ENCODE results near the gene DENND5B. TPM values are rescaled to one million over a fixed set of nuclear protein-coding genes. Genes with fewer than 3 reads are reported as not detected.
"Not testable (repeated sequence)": the region's sequence is repeated elsewhere in the genome, so short reads cannot be mapped to it uniquely, and the experiment has no call there.

Gene DENND5B
- total and polyA plus RNA-seq, 7 donors: 4.8 to 24.3 (median 13.6) TPM

- ATAC-seq (no peak), DNase-seq (no peak)
- no peak overlapping the region for H3K4me3 ChIP-seq
- no peak for TF ChIP-seq CTCF (IDR thresholded peaks at IDR 0.05)
- intact Hi-C loops (cut with DNase I): no loop called here
- 48 to 57% (median 55%) methylated on average over 2 of the region's 2 CpGs for WGBS, 3 donors
- peaks cover 25% of the 10 kb centered on the region for H3K4me1 ChIP-seq
- H3K27me3 ChIP-seq (ENCODE audit: insufficient read depth in 3 of 3, low read length in 2 of 3): no peaks in the 10 kb centered on the region
- no peaks in the 10 kb centered on the region for H3K9me3 ChIP-seq
- H3K27ac ChIP-seq: no peak overlapping the region
- H3K36me3 ChIP-seq (ENCODE audit: insufficient read depth in 1 of 2, low read depth in 1 of 2): no peaks in the 10 kb centered on the region
Measured at GRCh38 chr12:31574803-31575575, 15.9 kb downstream of the DENND5B start.

DNA sequence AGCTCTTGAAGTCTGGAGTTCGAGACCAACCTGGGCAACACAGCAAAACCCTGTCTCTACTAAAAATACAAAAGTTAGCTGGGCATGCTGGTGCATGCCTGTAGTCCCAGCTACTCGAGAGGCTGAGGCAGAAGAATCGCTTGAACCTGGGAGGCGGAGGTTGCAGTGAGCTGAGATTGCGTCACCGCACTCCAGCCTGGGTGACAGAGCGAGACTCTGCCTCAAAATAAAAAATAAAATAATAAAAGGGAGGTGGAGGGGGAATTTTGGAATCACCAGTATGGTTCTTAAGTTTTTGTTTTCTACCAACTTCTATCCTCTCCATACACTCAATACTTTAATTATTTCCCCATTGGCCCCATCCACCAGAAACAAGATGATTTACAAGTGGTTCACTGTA is 16.6 kb downstream of the DENND5B start:
- H3K36me3 ChIP-seq (ENCODE audit: insufficient read depth in 1 of 2, low read depth in 1 of 2); intact Hi-C loops (cut with DNase I); ATAC-seq; DNase-seq; H3K27me3 ChIP-seq (ENCODE audit: insufficient read depth in 3 of 3, low read length in 2 of 3); H3K27ac ChIP-seq; H3K4me3 ChIP-seq; H3K9me3 ChIP-seq: not testable (repeated sequence)
- peaks cover 25% of the 10 kb centered on the region for H3K4me1 ChIP-seq
- WGBS, 3 donors: 97 to 99% (median 98%) methylated on average over 7 of the region's 7 CpGs

- H3K9me3 ChIP-seq: no peaks in the 10 kb centered on the region
- peaks cover 22% of the 10 kb centered on the region for H3K4me1 ChIP-seq
- H3K36me3 ChIP-seq (ENCODE audit: insufficient read depth in 1 of 2, low read depth in 1 of 2): no peaks in the 10 kb centered on the region
- H3K27ac ChIP-seq: no peak overlapping the region
- H3K27me3 ChIP-seq (ENCODE audit: insufficient read depth in 3 of 3, low read length in 2 of 3): no peaks in the 10 kb centered on the region
- ATAC-seq: no peak
- intact Hi-C loops (cut with DNase I): no loop called here
- WGBS, 3 donors: 95 to 98% (median 96%) methylated on average over 3 of the region's 3 CpGs
- no peak for DNase-seq
- no peak overlapping the region for H3K4me3 ChIP-seq
- TF ChIP-seq CTCF (IDR thresholded peaks at IDR 0.05): no peak
Measured at GRCh38 chr12:31572900-31573600, 17.9 kb downstream of the DENND5B start.

DNA sequence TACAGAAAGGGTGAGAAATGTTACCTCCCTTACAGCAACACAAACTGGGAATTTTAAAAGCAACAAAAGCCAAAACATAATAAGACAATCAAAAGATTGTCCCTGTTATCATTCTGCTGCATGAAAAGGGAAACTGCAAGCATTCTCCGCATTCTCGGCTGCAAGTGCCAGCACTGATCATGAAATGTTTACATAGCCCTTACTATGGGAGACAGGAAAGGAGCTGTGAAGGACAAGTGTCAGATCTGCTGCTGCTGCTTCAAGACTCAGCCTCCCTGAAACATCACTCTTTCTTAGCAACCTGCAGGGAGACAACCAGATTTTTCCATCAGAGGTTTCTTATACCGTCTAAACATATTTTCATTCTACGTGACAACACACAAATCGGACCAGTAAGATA is 20.1 kb downstream of the DENND5B start:
- Histone ChIP-seq H3K4me3 (no peak overlapping the region), H3K27me3 (ENCODE audit: insufficient read depth in 3 of 3, low read length in 2 of 3) (no peaks in the 10 kb centered on the region), H3K4me1 (peaks cover 20% of the 10 kb centered on the region), H3K27ac (no peak overlapping the region), H3K9me3 (no peaks in the 10 kb centered on the region), H3K36me3 (ENCODE audit: insufficient read depth in 1 of 2, low read depth in 1 of 2) (no peaks in the 10 kb centered on the region)
- 84 to 91% (median 86%) methylated on average over 5 of the region's 5 CpGs for WGBS, 3 donors
- ATAC-seq: no peak
- no peak for TF ChIP-seq CTCF (IDR thresholded peaks at IDR 0.05)
- intact Hi-C loops (cut with DNase I): no loop called here
- no peak for DNase-seq

DNA sequence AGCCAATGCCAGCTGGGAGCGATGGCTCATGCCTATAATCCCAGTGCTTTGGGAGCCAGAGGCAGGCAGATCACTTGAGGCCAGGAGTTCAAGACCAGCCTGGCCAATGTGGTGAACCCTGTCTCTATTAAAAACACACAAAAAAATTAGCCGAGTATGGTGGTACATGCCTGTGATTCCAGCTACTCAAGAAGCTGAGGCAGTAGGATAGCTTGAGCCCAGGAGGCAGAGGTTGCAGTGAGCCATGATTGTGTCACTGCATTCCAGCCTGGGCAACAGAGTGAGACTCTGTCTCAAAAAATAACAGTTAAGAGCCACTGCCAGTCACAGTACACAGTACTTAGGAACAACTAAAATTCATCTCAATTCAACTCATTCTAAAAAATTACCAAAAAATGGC is 21.4 kb downstream of the DENND5B start:
- H3K9me3 ChIP-seq; DNase-seq; H3K27me3 ChIP-seq (ENCODE audit: insufficient read depth in 3 of 3, low read length in 2 of 3); H3K4me3 ChIP-seq; ATAC-seq; H3K27ac ChIP-seq; intact Hi-C loops (cut with DNase I); H3K36me3 ChIP-seq (ENCODE audit: insufficient read depth in 1 of 2, low read depth in 1 of 2): not testable (repeated sequence)
- WGBS, 3 donors: 77 to 93% (median 85%) methylated on average over 2 of the region's 2 CpGs
- H3K4me1 ChIP-seq: peaks cover 11% of the 10 kb centered on the region
